Measurements from ENCODE around the gene BLID. TPM values are rescaled to one million over a fixed set of nuclear protein-coding genes. Genes with fewer than 3 reads are reported as not detected.

Gene BLID
- total and polyA plus RNA-seq, 2 experiments from 2014 or later, result not detected

- TF ChIP-seq, protein P1, sequence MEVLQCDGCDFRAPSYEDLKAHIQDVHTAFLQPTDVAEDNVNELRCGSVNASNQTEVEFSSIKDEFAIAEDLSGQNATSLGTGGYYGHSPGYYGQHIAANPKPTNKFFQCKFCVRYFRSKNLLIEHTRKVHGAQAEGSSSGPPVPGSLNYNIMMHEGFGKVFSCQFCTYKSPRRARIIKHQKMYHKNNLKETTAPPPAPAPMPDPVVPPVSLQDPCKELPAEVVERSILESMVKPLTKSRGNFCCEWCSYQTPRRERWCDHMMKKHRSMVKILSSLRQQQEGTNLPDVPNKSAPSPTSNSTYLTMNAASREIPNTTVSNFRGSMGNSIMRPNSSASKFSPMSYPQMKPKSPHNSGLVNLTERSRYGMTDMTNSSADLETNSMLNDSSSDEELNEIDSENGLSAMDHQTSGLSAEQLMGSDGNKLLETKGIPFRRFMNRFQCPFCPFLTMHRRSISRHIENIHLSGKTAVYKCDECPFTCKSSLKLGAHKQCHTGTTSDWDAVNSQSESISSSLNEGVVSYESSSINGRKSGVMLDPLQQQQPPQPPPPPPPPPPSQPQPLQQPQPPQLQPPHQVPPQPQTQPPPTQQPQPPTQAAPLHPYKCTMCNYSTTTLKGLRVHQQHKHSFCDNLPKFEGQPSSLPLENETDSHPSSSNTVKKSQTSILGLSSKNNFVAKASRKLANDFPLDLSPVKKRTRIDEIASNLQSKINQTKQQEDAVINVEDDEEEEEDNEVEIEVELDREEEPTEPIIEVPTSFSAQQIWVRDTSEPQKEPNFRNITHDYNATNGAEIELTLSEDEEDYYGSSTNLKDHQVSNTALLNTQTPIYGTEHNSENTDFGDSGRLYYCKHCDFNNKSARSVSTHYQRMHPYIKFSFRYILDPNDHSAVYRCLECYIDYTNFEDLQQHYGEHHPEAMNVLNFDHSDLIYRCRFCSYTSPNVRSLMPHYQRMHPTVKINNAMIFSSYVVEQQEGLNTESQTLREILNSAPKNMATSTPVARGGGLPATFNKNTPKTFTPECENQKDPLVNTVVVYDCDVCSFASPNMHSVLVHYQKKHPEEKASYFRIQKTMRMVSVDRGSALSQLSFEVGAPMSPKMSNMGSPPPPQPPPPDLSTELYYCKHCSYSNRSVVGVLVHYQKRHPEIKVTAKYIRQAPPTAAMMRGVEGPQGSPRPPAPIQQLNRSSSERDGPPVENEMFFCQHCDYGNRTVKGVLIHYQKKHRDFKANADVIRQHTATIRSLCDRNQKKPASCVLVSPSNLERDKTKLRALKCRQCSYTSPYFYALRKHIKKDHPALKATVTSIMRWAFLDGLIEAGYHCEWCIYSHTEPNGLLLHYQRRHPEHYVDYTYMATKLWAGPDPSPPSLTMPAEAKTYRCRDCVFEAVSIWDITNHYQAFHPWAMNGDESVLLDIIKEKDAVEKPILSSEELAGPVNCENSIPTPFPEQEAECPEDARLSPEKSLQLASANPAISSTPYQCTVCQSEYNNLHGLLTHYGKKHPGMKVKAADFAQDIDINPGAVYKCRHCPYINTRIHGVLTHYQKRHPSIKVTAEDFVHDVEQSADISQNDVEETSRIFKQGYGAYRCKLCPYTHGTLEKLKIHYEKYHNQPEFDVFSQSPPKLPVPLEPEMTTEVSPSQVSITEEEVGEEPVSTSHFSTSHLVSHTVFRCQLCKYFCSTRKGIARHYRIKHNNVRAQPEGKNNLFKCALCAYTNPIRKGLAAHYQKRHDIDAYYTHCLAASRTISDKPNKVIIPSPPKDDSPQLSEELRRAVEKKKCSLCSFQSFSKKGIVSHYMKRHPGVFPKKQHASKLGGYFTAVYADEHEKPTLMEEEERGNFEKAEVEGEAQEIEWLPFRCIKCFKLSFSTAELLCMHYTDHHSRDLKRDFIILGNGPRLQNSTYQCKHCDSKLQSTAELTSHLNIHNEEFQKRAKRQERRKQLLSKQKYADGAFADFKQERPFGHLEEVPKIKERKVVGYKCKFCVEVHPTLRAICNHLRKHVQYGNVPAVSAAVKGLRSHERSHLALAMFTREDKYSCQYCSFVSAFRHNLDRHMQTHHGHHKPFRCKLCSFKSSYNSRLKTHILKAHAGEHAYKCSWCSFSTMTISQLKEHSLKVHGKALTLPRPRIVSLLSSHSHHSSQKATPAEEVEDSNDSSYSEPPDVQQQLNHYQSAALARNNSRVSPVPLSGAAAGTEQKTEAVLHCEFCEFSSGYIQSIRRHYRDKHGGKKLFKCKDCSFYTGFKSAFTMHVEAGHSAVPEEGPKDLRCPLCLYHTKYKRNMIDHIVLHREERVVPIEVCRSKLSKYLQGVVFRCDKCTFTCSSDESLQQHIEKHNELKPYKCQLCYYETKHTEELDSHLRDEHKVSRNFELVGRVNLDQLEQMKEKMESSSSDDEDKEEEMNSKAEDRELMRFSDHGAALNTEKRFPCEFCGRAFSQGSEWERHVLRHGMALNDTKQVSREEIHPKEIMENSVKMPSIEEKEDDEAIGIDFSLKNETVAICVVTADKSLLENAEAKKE (CRISPR knock-in tag; IDR thresholded peaks at IDR 0.05), result no peak
- TF ChIP-seq EZH2 (IDR thresholded peaks at IDR 0.05; ENCODE audit: low read depth, unreplicated experiment), result no peak
- no peak for TF ChIP-seq STAT1 (IDR thresholded peaks at IDR 0.05; ENCODE audit: unreplicated experiment)
- TF ChIP-seq ETS1 (IDR thresholded peaks at IDR 0.05), result no peak
Observed at GRCh38 chr11:122089111-122089510, 26.9 kb downstream of the BLID start (continued).

- Mint-ChIP-seq H3K4me1 (no peaks in the 10 kb centered on the region), H3K27me3 (ENCODE audit: insufficient read depth, low read depth, poor library complexity) (peaks cover 4% of the 10 kb centered on the region), H3K9me3 (no peaks in the 10 kb centered on the region), H3K27ac (no peak overlapping the region), H3K4me3 (no peak overlapping the region), H3K36me3 (ENCODE audit: low read depth) (no peaks in the 10 kb centered on the region)
- ATAC-seq, result no peak
- no peaks in the 10 kb centered on the region for H3K27me3 ChIP-seq (ENCODE audit: insufficient read depth)
- H3K36me3 ChIP-seq (ENCODE audit: insufficient read depth), result no peaks in the 10 kb centered on the region
- H3K4me1 ChIP-seq (ENCODE audit: insufficient read depth), result no peaks in the 10 kb centered on the region
- no peak overlapping the region for H2AFZ ChIP-seq
- no peak overlapping the region for H3K4me2 ChIP-seq
- 0 out of 2 replicates have a peak, but pooled peaks cover 4% of the 10 kb centered on the region for H3K9me2 ChIP-seq (ENCODE audit: insufficient read depth)
- no peaks in the 10 kb centered on the region for H3F3A ChIP-seq (replicated peaks; ENCODE audit: low read depth)
- H3K27ac ChIP-seq (ENCODE audit: low read depth), result no peak overlapping the region
- no peak for DNase-seq (ENCODE audit: low spot score)
- no peaks in the 10 kb centered on the region for H3K79me2 ChIP-seq (replicated peaks; ENCODE audit: insufficient read depth)
- no peak overlapping the region for H3K4me3 ChIP-seq
- H4K20me1 ChIP-seq (replicated peaks; ENCODE audit: insufficient read depth), result no peaks in the 10 kb centered on the region
- no peak for TF ChIP-seq CREB1 (CRISPR knock-in tag; IDR thresholded peaks at IDR 0.05; ENCODE audit: low read depth)
- TF ChIP-seq, protein P1 (CRISPR knock-in tag; IDR thresholded peaks at IDR 0.05), result no peak
- TF ChIP-seq JUNB (IDR thresholded peaks at IDR 0.05; ENCODE audit: unreplicated experiment), result no peak
- TF ChIP-seq STAT1 (IDR thresholded peaks at IDR 0.05; ENCODE audit: unreplicated experiment), result no peak
Observed at GRCh38 chr11:122085712-122086111, 30.3 kb downstream of the BLID start.

All from GM23338 (cell line).